A549 treated with DMSO at 1 μM for 4 hours (cell line): ENCODE measurements around the gene KNG1. TPM values are rescaled to one million over a fixed set of nuclear protein-coding genes. Genes with fewer than 3 reads are reported as not detected.

ENCODE experiments used
- total RNA-seq: library from RNA; stranded (reverse); fragments of 200-300 nt; extraction: Qiagen RNA extraction; gene quantifications from 5 replicates; pipeline ENCODE4 v1.2.3, GENCODE V29; 2022; ENCODE audit warnings: low read depth

Gene KNG1
- total RNA-seq: 0.17 TPM in 1 of 5 replicates, not detected in the others

DNA sequence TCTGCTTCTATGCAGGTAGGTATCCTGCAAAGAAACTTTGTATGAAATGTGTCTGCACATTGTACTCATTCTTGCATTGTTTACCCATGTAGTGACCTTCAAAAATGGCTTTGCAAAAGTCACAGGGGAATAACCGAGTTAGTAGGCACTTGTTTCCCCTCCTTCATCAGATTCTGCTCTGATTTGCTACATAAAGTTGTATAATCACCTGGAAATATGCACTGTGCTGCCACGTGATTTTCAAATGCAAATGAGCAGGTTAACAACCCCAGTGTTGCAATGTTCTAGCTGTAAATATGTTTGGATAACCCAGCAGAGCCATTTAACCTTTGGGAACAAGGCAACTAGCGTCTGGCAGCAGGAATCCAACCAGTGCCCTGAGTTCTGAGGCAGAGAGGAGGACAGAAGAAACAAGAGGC is at the start of gene KNG1:
TSS of gene KNG1 (plus strand) at position 321 of the 419 bp plus-strand sequence. CDS start 184 bp downstream, outside the sequence.

DNA sequence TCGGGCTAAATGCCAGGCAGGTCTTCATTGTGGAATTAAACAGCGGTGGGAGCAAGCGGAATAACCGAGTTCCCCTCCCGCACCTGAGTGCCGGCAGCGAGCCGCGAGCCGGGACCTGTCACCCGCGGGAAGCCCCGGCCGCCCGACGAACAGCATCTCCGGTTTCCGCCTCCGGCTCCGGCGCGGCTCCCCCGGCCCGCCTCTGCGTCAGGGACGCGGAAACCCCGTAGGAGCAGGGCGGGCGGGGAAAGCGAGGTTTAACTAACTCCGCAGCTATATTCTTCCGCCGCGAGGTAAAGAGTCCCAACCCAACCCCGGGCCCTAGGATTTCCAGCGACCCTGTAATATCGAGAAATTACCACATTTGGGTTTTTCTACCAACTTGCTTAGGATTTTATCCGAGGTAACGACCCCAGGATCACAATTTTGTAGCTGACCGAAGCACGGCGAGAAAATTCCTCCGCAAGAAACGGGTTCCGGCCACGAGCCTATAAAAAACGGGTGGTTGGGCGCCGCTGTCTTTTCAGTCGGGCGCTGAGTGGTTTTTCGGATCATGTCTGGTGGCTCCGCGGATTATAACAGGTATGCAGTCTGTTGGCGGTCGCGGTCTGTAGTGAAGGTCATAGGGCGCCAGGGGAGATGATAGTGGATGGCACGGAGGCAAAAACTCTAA is 66.0 kb downstream of the KNG1 start, which contains the start of gene EIF4A2:
TSS of gene EIF4A2 (plus strand) at position 520 of the 673 bp plus-strand sequence. CDS start at position 554, 34 bp downstream.

Other genes with a start within 250 kb of the KNG1 start
- gene CRYGS, start 173.0 kb upstream of the KNG1 start, total RNA-seq: 0.46 to 0.77 TPM (median 0.73 TPM) in 5 replicates
- 6.6 to 7.8 TPM (median 7.3 TPM) in 5 replicates for gene TBCCD1, start 150.0 kb upstream of the KNG1 start, total RNA-seq
- 50.9 to 58.1 TPM (median 57.3 TPM) in 5 replicates for gene DNAJB11, start 146.6 kb upstream of the KNG1 start, total RNA-seq
- gene AHSG, start 104.3 kb upstream of the KNG1 start, total RNA-seq: 0.08 TPM in 1 of 5 replicates, not detected in the others
- gene FETUB, start 77.0 kb upstream of the KNG1 start, total RNA-seq: 0.08 to 0.12 TPM (median 0.10 TPM) in 4 of 5 replicates, not detected in the other
- not detected in 5 replicates for gene HRG, start 51.3 kb upstream of the KNG1 start, total RNA-seq
- 123 to 150 TPM (median 137 TPM) in 5 replicates for gene EIF4A2, start 66.2 kb downstream of the KNG1 start, total RNA-seq
- gene RFC4, start 89.1 kb downstream of the KNG1 start, total RNA-seq: 44.5 to 64.4 TPM (median 48.4 TPM) in 5 replicates
- gene ADIPOQ, start 125.4 kb downstream of the KNG1 start, total RNA-seq: not detected in 5 replicates
- gene ST6GAL1, start 213.2 kb downstream of the KNG1 start, total RNA-seq: 2.4 to 4.3 TPM (median 3.0 TPM) in 5 replicates